Cardiac fibroblast (primary cell): ENCODE measurements around the gene INSRR.

Experiments used
- DNase-seq, 2 donors: peaks; one replicate each; pipeline versions ENCODE4 v3.0.0 to v3.0.0-alpha.2; 2010; ENCODE audit warnings: low read depth in 2 of 2
- H3K4me3 ChIP-seq, 2 donors: replicated peaks in 1 of 2; 1 replicate in 1 of 2; 2 replicates in 1 of 2; pipeline ENCODE4 v1.5.1; 2011; ENCODE audit warnings: low read depth in 2 of 2, low read length in 2 of 2, mild to moderate bottlenecking in 2 of 2, moderate library complexity in 1 of 2
- CTCF ChIP-seq: IDR thresholded peaks from one replicate; pipeline ENCODE4 v1.5.1; 2011; ENCODE audit warnings: low read depth, mild to moderate bottlenecking, low read length, inconsistent platforms

The INSRR gene

GRCh38 chr1:156804572-156805243 lies 54.2 kb downstream of the INSRR start:
- DNase-seq: peak in 1 of 2 donors; percentile 46
- TF ChIP-seq CTCF: no peak
- no peak overlapping the region for H3K4me3 ChIP-seq

- no peak overlapping the region for H3K4me3 ChIP-seq
- no peak for DNase-seq
- TF ChIP-seq CTCF: no peak
These were observed 54.9 kb downstream of the INSRR start for GRCh38 chr1:156804026-156804425.

- no peak overlapping the region for H3K4me3 ChIP-seq
- no peak for TF ChIP-seq CTCF
- no peak for DNase-seq
These were observed 55.6 kb downstream of the INSRR start for GRCh38 chr1:156803086-156803851.

- DNase-seq: no peak
- no peak for TF ChIP-seq CTCF
These were observed 56.4 kb downstream of the INSRR start for GRCh38 chr1:156802421-156802935.

GRCh38 chr1:156801409-156802121 lies 57.4 kb downstream of the INSRR start:
- peak; percentile 30 to 92 for DNase-seq

More at GRCh38 chr1:156802421-156802935, 56.4 kb downstream of the INSRR start:
- no peak overlapping the region for H3K4me3 ChIP-seq

More at GRCh38 chr1:156801409-156802121, 57.4 kb downstream of the INSRR start:
- H3K4me3 ChIP-seq: no peak overlapping the region
- peak; percentile 12 for TF ChIP-seq CTCF
